NCI-H510A (cell line): ENCODE data around the gene SDF4.
"Not testable (repeated sequence)": the region's sequence is repeated elsewhere in the genome, so short reads cannot be mapped to it uniquely, and the experiment has no call there.

ENCODE experiments used
- DNase-seq: peaks from one replicate; lab custom pipeline; 2025; lab: John Stamatoyannopoulos, UW

Gene SDF4

GRCh38 chr1:1197551-1198422, 34.0 kb downstream of the SDF4 start:
- DNase-seq, result no peak

GRCh38 chr1:1197188-1197500, 34.7 kb downstream of the SDF4 start:
- DNase-seq, result no peak

GRCh38 chr1:1196431-1197187, 35.2 kb downstream of the SDF4 start:
- DNase-seq, result no peak

- DNase-seq, result not testable (repeated sequence)
These were observed 36.1 kb downstream of the SDF4 start for GRCh38 chr1:1195726-1196125.

GRCh38 chr1:1194723-1195122, 37.1 kb downstream of the SDF4 start:
- no peak for DNase-seq

- no peak for DNase-seq
These were observed 40.1 kb downstream of the SDF4 start for GRCh38 chr1:1191734-1192133.

- DNase-seq, result no peak
These were observed 42.7 kb downstream of the SDF4 start for GRCh38 chr1:1189111-1189510.

GRCh38 chr1:1187938-1188337, 43.9 kb downstream of the SDF4 start:
- no peak for DNase-seq

GRCh38 chr1:1185101-1185765, 46.6 kb downstream of the SDF4 start:
- no peak for DNase-seq

- DNase-seq, result no peak
These were observed 47.7 kb downstream of the SDF4 start for GRCh38 chr1:1183833-1184775.

GRCh38 chr1:1183221-1183747, 48.5 kb downstream of the SDF4 start:
- no peak for DNase-seq

GRCh38 chr1:1182491-1183220, 49.1 kb downstream of the SDF4 start:
- DNase-seq, result no peak

GRCh38 chr1:1181938-1182410, 49.8 kb downstream of the SDF4 start:
- DNase-seq, result no peak

- no peak for DNase-seq
These were observed 50.5 kb downstream of the SDF4 start for GRCh38 chr1:1181129-1181937.

GRCh38 chr1:1179983-1180861, 51.6 kb downstream of the SDF4 start:
- peak; percentile 37 for DNase-seq

GRCh38 chr1:1179346-1179982, 52.3 kb downstream of the SDF4 start:
- DNase-seq, result no peak

GRCh38 chr1:1178794-1179331, 52.9 kb downstream of the SDF4 start:
- DNase-seq, result no peak
